HL-60 (cell line): Measurements from ENCODE around the gene UTP25.
A peak's percentile ranks its signal among the peaks of the same experiment; 100 is the strongest.

Source experiments
- DNase-seq, 2 experiments: peaks; one replicate each; pipeline ENCODE4 v3.0.0-alpha.2; 2010 to 2020; ENCODE audit warnings: low read depth in 1 of 2, low spot score in 1 of 2
- H3K27ac ChIP-seq: fragments of 250-450 bp; sonication (Bioruptor Pico); replicated peaks from 2 replicates; pipeline ENCODE4 v1.5.1; 2020; ENCODE audit warnings: mild to moderate bottlenecking, moderate library complexity
- H3K27me3 ChIP-seq: fragments of 250-450 bp; sonication (Bioruptor Pico); 2 replicates; pipeline ENCODE4 v1.5.1; 2021; ENCODE audit warnings: mild to moderate bottlenecking, moderate library complexity; ENCODE audit not compliant: insufficient read depth, poor library complexity, severe bottlenecking
- H3K4me3 ChIP-seq: replicated peaks from 2 replicates; pipeline ENCODE4 v1.5.1; 2011; ENCODE audit warnings: mild to moderate bottlenecking, control low read depth, low read length; ENCODE audit not compliant: insufficient read depth
- GABPA ChIP-seq: IDR thresholded peaks from 2 replicates; pipeline ENCODE4 v1.6.1; 2012; ENCODE audit warnings: low read depth
- POLR2AphosphoS5 ChIP-seq: IDR thresholded peaks from 2 replicates; pipeline ENCODE4 v1.6.1; 2012; ENCODE audit warnings: low read depth
- SPI1 ChIP-seq: IDR thresholded peaks from 2 replicates; pipeline ENCODE4 v1.6.1; 2012; ENCODE audit warnings: low read depth, mild to moderate bottlenecking, borderline replicate concordance
- TF ChIP-seq, protein P1 (sequence below): IDR thresholded peaks from 2 replicates; pipeline ENCODE4 v1.6.1; 2012; ENCODE audit warnings: low read depth; ENCODE audit not compliant: insufficient replicate concordance
- TF ChIP-seq, protein P2 (sequence below): IDR thresholded peaks from one replicate; pipeline ENCODE4 v1.5.1; 2011; ENCODE audit warnings: low read length, control low read depth, inconsistent platforms; ENCODE audit not compliant: insufficient read depth

UTP25 gene

DNA sequence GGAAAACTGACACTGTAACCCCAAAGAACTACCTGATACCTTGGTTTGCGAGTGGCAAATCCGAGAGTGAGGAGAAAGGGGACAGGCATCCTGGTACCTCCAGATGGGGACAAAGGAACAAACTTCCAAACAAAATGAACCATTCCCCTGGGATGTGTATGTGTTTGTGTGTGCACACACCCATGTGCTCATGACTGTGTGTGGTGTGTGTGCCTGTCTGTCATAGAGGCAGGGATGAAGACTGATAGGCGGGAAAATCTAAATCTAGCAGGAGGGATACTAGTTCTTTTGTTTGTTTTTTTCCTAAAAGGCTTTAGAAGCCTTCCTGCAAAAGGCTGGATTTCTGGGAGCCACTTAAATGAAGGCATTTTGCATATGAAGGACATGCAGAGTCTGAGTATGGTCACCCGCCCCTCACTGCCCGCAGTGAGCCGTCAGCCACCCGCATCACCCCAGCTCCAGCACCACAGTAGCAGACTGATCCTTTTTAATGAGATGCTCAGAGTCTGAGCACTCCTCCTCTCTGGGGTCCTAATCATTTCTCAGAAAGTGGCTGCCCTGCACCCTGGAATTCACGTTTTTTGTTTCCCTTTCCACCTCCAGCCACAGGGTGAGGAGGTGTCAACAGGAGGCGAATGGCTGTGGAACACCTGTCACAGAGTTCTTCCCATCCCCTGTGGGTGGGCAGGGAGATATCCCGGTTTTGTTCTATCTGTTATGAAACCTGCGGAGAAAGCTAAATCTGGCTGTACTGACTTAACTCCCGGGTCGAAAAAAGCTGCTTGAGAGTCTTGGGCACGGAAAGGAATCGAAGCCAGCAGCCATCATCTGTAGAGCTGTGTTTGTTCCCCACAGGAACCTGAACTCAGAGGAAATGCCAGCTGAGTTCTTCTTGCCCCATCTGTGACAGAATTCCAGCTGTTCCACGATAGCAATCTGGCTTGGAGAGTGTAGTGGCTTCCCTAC, 34.9 kb downstream of the UTP25 start:
- Histone ChIP-seq H3K27ac (no peak overlapping the region), H3K4me3 (no peak overlapping the region), H3K27me3 (no peaks in the 10 kb centered on the region)
- TF ChIP-seq, protein P1, sequence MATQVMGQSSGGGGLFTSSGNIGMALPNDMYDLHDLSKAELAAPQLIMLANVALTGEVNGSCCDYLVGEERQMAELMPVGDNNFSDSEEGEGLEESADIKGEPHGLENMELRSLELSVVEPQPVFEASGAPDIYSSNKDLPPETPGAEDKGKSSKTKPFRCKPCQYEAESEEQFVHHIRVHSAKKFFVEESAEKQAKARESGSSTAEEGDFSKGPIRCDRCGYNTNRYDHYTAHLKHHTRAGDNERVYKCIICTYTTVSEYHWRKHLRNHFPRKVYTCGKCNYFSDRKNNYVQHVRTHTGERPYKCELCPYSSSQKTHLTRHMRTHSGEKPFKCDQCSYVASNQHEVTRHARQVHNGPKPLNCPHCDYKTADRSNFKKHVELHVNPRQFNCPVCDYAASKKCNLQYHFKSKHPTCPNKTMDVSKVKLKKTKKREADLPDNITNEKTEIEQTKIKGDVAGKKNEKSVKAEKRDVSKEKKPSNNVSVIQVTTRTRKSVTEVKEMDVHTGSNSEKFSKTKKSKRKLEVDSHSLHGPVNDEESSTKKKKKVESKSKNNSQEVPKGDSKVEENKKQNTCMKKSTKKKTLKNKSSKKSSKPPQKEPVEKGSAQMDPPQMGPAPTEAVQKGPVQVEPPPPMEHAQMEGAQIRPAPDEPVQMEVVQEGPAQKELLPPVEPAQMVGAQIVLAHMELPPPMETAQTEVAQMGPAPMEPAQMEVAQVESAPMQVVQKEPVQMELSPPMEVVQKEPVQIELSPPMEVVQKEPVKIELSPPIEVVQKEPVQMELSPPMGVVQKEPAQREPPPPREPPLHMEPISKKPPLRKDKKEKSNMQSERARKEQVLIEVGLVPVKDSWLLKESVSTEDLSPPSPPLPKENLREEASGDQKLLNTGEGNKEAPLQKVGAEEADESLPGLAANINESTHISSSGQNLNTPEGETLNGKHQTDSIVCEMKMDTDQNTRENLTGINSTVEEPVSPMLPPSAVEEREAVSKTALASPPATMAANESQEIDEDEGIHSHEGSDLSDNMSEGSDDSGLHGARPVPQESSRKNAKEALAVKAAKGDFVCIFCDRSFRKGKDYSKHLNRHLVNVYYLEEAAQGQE, result no peak
- TF ChIP-seq POLR2AphosphoS5 (no peak), GABPA (no peak), SPI1 (no peak)
- TF ChIP-seq, protein P2, sequence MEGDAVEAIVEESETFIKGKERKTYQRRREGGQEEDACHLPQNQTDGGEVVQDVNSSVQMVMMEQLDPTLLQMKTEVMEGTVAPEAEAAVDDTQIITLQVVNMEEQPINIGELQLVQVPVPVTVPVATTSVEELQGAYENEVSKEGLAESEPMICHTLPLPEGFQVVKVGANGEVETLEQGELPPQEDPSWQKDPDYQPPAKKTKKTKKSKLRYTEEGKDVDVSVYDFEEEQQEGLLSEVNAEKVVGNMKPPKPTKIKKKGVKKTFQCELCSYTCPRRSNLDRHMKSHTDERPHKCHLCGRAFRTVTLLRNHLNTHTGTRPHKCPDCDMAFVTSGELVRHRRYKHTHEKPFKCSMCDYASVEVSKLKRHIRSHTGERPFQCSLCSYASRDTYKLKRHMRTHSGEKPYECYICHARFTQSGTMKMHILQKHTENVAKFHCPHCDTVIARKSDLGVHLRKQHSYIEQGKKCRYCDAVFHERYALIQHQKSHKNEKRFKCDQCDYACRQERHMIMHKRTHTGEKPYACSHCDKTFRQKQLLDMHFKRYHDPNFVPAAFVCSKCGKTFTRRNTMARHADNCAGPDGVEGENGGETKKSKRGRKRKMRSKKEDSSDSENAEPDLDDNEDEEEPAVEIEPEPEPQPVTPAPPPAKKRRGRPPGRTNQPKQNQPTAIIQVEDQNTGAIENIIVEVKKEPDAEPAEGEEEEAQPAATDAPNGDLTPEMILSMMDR, result no peak
- no peak for DNase-seq

DNA sequence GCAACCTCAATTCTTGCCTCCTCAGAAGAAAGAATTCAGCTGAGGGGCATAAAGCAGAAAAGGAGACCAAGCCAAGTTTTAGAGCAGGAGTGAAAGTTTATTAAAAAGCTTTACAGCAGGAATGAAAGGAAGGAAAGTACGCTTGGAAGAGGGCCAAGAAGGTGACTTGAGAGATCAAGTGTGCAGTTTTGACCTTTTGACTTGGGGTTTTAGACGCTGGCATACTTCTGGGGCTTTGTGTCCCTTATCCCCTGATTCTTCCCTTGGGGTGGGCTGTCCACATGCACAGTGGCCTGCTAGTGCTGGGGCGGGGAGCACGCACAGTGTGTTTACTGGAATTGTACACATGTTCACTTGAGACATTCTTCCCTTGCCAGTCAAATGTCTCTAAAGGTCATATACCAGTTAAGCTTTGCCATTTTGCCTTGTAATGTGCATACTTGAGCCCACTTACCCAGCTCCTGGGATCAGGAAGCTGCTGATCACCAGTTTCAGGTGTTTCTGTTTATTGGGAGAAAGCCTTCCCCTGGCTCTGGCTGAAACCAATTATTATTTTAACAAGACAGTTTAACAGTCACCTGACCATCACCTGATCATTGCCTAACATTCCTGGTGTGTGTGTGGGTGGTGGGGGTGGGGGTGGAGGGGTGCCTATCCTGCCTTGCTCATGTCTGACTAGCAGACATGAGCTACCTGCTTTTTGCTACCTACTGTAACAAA, 36.2 kb downstream of the UTP25 start:
- TF ChIP-seq, protein P2, result no peak
- TF ChIP-seq, protein P1, result no peak
- TF ChIP-seq GABPA, result no peak
- no peak for TF ChIP-seq POLR2AphosphoS5
- no peak for TF ChIP-seq SPI1
- no peak overlapping the region for H3K4me3 ChIP-seq
- H3K27me3 ChIP-seq, result peaks cover 1% of the 10 kb centered on the region
- DNase-seq, result no peak
- H3K27ac ChIP-seq, result no peak overlapping the region

DNA sequence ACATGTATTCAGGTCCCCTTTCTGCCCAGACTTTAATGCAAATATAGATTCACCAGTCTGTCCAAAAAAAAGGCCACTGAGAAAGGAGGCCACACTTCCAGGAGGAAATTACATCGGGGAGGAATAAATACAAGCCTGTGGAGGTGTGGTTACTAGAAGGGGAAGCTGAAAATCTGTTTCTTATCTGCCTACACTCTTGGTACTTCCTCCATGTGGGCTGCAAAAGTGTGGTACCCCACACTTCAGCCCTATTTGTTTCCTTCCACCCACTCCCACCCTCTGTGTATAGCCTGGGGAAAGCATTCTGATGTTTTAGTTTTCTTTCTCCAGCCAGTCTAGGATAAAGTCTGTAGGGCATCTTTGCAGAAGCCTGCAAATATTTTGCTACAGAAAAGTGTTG, 38.4 kb downstream of the UTP25 start:
- TF ChIP-seq SPI1 (0 out of 2 replicates have a peak, but pooled peaks have one; percentile 9), GABPA (no peak)
- TF ChIP-seq, protein P1, result no peak
- TF ChIP-seq, protein P2, result no peak
- no peak overlapping the region for H3K27ac ChIP-seq
- H3K4me3 ChIP-seq, result no peak overlapping the region
- H3K27me3 ChIP-seq, result peaks cover 2% of the 10 kb centered on the region
- DNase-seq, result peak in 1 of 2 experiments; percentile 10
